Measurements from ENCODE around the gene CCDC110. TPM values are rescaled to one million over a fixed set of nuclear protein-coding genes. Genes with fewer than 3 reads are reported as not detected.

CCDC110 gene
- polyA plus RNA-seq, 1 of the 3 experiments (the other 2 are of a cell fraction): 0.05 TPM

GRCh38 chr4:185408432-185408831 lies 63.1 kb downstream of the CCDC110 start:
- WGBS (ENCODE audit: low lambda C conversion rate): 95% methylated on average over 2 of the region's 2 CpGs
- POLR2A ChIA-PET: no interaction called here
- no peak overlapping the region for H3K4me2 ChIP-seq
- H3F3A ChIP-seq (replicated peaks; ENCODE audit: insufficient read depth): peaks cover 14% of the 10 kb centered on the region
- H3K4me1 ChIP-seq (ENCODE audit: control insufficient read depth in 1 of 2, insufficient read depth in 2 of 2, low read depth in 1 of 2, low read length in 1 of 2): 0 out of 4 replicates have a peak, but pooled peaks cover 0 to 8% of the 10 kb centered on the region in 2 experiments
- H3K9me3 ChIP-seq: no peaks in the 10 kb centered on the region
- peaks cover 37 to 43% of the 10 kb centered on the region in 2 experiments for H3K36me3 ChIP-seq (replicated peaks in 1 of 2; ENCODE audit: control insufficient read depth in 1 of 2, insufficient read depth in 2 of 2, low read length in 1 of 2)
- H3K27me3 ChIP-seq (ENCODE audit: insufficient read depth): no peaks in the 10 kb centered on the region
- H4K20me1 ChIP-seq (ENCODE audit: insufficient read depth): no peaks in the 10 kb centered on the region
- CTCF ChIA-PET: no interaction called here
- no peaks in the 10 kb centered on the region for H3K9me2 ChIP-seq
- TF ChIP-seq USF2 (IDR thresholded peaks at IDR 0.05; ENCODE audit: borderline replicate concordance, low read depth, low read length) (no peak), RXRA (IDR thresholded peaks at IDR 0.05; ENCODE audit: borderline replicate concordance, low read depth) (no peak), IRF3 (IDR thresholded peaks at IDR 0.05; ENCODE audit: low read depth, low read length) (no peak), RAD21 (IDR thresholded peaks at IDR 0.05; ENCODE audit: low read length) (no peak)
- no peak overlapping the region for H3K9ac ChIP-seq
- H2AFZ ChIP-seq (ENCODE audit: low read depth): no peak overlapping the region
- DNase-seq: no peak
- H3K4me3 ChIP-seq (ENCODE audit: low read depth in 2 of 2, low read length in 1 of 2): no peak overlapping the region
- no peaks in the 10 kb centered on the region for H3K79me2 ChIP-seq (ENCODE audit: insufficient read depth)
- no peak overlapping the region for H3K27ac ChIP-seq (ENCODE audit: low read depth in 2 of 2, low read length in 1 of 2)

- 94% methylated on average over 6 of the region's 6 CpGs for WGBS (ENCODE audit: low lambda C conversion rate)
- DNase-seq: no peak
- Histone ChIP-seq H3K27ac (ENCODE audit: low read depth in 2 of 2, low read length in 1 of 2) (no peak overlapping the region), H4K20me1 (ENCODE audit: insufficient read depth) (no peaks in the 10 kb centered on the region), H3K9me2 (no peaks in the 10 kb centered on the region), H3K4me2 (no peak overlapping the region), H3K36me3 (replicated peaks in 1 of 2; ENCODE audit: control insufficient read depth in 1 of 2, insufficient read depth in 2 of 2, low read length in 1 of 2) (peaks cover 50 to 51% of the 10 kb centered on the region in 2 experiments), H2AFZ (ENCODE audit: low read depth) (no peak overlapping the region), H3K79me2 (ENCODE audit: insufficient read depth) (no peaks in the 10 kb centered on the region), H3K9me3 (no peaks in the 10 kb centered on the region), H3F3A (replicated peaks; ENCODE audit: insufficient read depth) (peaks cover 21% of the 10 kb centered on the region), H3K9ac (no peak overlapping the region), H3K4me3 (ENCODE audit: low read depth in 2 of 2, low read length in 1 of 2) (no peak overlapping the region), H3K4me1 (ENCODE audit: control insufficient read depth in 1 of 2, insufficient read depth in 2 of 2, low read depth in 1 of 2, low read length in 1 of 2) (no peaks in the 10 kb centered on the region), H3K27me3 (ENCODE audit: insufficient read depth) (no peaks in the 10 kb centered on the region)
- TF ChIP-seq SIN3A (IDR thresholded peaks at IDR 0.05; ENCODE audit: borderline replicate concordance, low read depth, low read length): no peak
- no peak for TF ChIP-seq YY1 (IDR thresholded peaks at IDR 0.05; ENCODE audit: low read depth)
- no peak for TF ChIP-seq POLR2AphosphoS5 (IDR thresholded peaks at IDR 0.05; ENCODE audit: low read depth, low read length)
- TF ChIP-seq FOXM1 (IDR thresholded peaks at IDR 0.05; ENCODE audit: low read depth): no peak
- no peak for TF ChIP-seq GABPA (IDR thresholded peaks at IDR 0.05; ENCODE audit: low read depth)
- TF ChIP-seq MEF2A (IDR thresholded peaks at IDR 0.05; ENCODE audit: borderline replicate concordance, low read depth): no peak
- CTCF ChIA-PET: interaction anchor here (1.3 kb wide), 1 partner anchor 632 kb away, joined by 6 read pairs; no protein-coding TSS in a partner anchor
- POLR2A ChIA-PET: interaction anchor here (1.2 to 1.7 kb wide), 3 partner anchors 9 to 10 kb away, joined by 3 to 6 read pairs (median 3); partner anchors contain the start of genes ANKRD37 and LRP2BP
Measured at GRCh38 chr4:185405296-185405999, 66.1 kb downstream of the CCDC110 start.
